Left colon (tissue), 2 donors: Measurements from ENCODE around the gene ITK. TPM values are rescaled to one million over a fixed set of nuclear protein-coding genes. Genes with fewer than 3 reads are reported as not detected.
"Not testable (repeated sequence)": the region's sequence is repeated elsewhere in the genome, so short reads cannot be mapped to it uniquely, and the experiment has no call there.

Experiments
- ATAC-seq: fragments of 200-7000 bp; cut with Tn5 transposase; one replicate; pipeline ENCODE4 v1.9.1; 2020; ENCODE audit warnings: mild to moderate bottlenecking, moderate library complexity
- DNase-seq, 2 donors: peaks; one replicate each; pipeline ENCODE4 v3.0.0-alpha.2; 2020
- intact Hi-C, 2 donors: fragments of 100-400 bp; cut with DNase I in 1 of 2; cut with micrococcal nuclease in 1 of 2; formaldehyde crosslinking; loops; one replicate each; pipeline versions ENCODE4 v1.11.2 to v1.14.0; 2022; cut with DNase I, micrococcal nuclease
- total RNA-seq, 2 donors: library from RNA; stranded (reverse); fragmentation: NEBNext Ultra II Directional; extraction: Animal tissue kit (Norgen Biotek cat#: 25700); gene quantifications; one replicate each; pipeline ENCODE4 v1.2.1, GENCODE V29; 2021
- donor health status: DM: no; HTN: no; CAD: no.
- donor health status: DM: yes; HTN: yes; CAD: no.

Gene ITK
- total RNA-seq, 2 donors from 2014 or later, result 1.5 to 1.7 TPM

DNA sequence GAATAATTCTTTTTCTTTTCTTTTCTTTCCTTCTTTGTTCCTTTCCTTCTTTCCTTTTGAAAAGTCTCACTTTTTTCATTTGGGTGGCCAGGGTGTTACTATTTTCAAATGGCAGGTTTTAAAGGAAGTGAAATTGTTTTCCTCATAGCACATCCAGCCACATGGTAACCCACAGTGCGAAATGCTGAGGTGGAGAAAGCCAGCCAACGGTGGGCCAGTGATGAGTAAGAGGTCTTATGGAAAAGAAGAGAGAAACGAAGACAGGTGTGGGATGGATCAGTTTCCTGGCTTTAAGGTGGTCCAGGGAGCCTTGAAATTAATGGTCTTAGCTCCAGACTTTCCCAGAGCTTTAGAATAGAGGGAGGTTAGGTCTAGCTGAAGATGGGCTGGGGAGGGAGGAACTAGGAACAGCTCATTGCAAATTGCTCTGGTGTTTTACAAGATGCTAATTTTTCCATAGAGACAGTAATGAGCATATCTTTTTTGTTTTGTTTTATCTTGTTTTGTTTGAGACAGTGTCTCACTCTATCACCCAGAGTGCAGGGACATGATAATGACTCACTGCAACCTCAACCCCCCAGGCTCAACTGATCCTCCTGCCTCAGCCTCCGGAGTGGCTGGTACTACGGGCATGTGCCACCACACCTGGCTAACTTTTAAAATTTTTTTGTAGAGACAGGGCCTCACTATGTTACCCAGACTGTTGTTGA is 17.8 kb downstream of the ITK start:
- intact Hi-C loops, result no loop called here
- ATAC-seq (no peak), DNase-seq (no peak)

DNA sequence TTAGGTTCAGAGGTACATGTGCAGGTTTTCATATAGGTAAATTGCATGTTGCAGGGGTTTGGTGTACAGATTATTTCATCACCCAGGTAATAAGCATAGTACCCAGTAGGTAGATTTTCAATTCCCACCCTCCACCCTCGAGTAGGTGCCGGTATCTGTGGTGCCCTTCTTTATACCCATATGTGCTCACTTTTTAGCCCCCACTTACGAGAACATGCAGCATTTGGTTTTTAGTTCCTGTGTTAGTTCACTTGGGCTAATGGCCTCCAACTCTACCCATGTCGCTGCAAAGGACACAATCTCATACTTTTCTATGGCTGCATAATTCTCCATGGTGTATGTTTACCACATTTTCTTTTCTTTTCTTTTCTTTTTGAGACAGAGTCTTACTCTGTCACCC is 21.2 kb downstream of the ITK start:
- no peak for ATAC-seq
- intact Hi-C loops, result no loop called here
- no peak for DNase-seq

DNA sequence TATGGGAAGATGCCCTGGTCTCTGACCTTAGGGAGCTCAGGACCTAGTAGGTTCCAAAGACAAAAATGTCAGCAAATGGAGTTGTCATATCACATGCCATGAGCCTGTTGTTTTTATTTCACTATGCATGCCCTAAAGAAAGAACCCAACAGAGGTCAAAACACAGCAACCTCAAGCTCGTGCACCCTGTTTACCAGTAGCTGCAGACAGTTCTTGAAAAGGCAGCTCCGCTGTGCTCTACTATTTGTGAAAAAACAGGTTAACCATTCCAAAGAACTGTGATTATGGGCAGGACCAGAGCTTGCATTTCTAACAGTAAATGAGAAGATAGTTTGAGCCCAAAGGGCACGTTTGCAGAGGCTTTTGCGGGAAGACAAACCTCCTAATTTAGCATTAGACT is 22.8 kb downstream of the ITK start:
- intact Hi-C loops, result no loop called here
- ATAC-seq, result no peak
- no peak for DNase-seq

DNA sequence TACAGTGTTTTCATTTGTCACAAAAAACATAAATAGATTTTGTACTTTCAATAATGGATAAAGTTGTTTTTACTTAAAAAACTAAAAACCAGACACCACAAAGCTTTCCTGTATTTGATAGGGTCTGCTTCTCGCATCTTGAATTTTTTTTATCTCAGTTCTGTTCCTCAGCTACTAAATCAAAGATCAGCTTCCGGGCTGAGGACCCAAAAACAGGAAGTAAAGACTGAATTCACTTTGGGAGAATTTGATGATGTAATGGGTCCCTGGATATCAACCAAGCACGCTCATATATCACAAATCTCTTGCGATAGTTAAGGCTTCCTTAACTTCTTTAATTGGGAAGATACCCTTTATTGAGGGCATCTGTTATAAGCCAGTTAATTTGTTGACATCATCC is 24.1 kb downstream of the ITK start:
- DNase-seq (no peak), ATAC-seq (no peak)
- intact Hi-C loops, result no loop called here

DNA sequence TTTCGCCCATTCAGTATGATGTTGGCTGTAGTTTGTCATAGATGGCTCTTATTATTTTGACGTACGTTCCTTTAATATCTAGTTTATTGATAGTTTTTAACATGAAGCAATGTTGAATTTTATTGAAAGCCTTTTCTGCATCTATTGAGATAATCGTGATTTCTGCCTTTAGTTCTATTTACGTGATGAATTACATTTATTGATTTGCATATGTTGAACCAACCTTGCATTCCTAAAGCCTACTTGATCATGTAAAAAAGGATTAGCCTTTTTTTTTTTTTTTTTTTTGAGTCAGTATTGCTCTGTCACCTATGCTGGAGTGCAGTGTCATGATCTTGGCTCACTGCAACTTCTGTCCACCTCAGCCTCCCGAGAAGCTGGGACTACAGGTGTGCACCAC is 25.1 kb downstream of the ITK start:
- no peak for ATAC-seq
- DNase-seq, result no peak
- intact Hi-C loops, result no loop called here

DNA sequence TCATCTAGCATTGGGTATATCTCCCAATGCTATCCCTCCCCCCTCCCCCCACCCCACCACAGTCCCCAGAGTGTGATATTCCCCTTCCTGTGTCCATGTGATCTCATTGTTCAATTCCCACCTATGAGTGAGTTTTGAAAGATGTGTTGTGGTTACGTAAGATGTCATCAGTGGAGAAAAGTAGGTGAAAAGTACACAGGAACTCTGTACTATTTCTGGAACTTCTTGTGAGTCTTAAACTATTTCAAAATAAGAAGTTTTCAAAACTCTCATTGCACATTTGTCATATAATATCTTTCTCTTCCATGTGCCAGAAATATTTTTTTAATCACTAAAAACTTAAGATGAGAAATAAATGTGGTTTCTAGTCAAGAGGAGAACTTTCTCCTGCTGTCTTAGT is 30.0 kb downstream of the ITK start:
- intact Hi-C loops, ATAC-seq, DNase-seq: not testable (repeated sequence)

DNA sequence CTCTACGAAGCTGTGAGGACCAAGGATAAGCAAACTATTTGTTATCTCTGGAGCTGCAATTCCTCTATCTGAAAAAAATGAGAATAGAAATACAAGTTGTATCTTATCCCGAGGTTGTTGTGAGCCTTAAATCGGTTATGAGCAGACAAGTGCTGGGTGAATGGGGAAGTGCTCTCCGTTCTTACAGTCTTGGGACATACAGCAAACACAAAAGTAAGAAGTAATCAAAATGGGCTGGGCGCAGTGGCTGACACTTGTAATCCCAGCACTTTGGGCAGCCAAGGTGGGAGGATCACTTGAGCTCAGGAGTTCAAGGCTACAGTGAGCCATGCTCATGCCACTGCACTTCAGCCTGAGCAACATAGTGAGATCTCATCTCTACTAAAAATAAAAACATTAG is 31.7 kb downstream of the ITK start:
- intact Hi-C loops, result no loop called here
- ATAC-seq (no peak), DNase-seq (no peak)

- DNase-seq (no peak), ATAC-seq (no peak)
- intact Hi-C loops, result no loop called here
These were observed 33.0 kb downstream of the ITK start for GRCh38 chr5:157213527-157214243.

DNA sequence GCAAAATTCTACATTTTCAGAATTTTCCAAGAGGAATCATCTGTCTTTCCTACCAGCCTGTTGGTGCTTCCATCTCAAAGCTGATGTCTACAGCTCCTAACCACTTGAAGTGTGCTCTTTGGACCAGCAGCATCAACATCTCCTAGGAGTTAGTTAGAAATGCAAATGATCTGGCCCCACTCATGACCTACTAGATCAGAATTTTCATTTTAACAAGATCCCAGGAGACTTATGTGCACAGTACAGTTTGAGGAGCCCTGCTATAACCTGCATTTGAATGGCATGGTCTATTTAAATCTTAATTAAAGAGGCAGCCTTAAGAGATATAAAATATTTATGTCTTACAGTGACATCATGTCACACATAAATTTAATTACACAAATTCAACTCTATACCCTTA is 33.8 kb downstream of the ITK start:
- no peak for DNase-seq
- ATAC-seq, result no peak
- intact Hi-C loops, result no loop called here

DNA sequence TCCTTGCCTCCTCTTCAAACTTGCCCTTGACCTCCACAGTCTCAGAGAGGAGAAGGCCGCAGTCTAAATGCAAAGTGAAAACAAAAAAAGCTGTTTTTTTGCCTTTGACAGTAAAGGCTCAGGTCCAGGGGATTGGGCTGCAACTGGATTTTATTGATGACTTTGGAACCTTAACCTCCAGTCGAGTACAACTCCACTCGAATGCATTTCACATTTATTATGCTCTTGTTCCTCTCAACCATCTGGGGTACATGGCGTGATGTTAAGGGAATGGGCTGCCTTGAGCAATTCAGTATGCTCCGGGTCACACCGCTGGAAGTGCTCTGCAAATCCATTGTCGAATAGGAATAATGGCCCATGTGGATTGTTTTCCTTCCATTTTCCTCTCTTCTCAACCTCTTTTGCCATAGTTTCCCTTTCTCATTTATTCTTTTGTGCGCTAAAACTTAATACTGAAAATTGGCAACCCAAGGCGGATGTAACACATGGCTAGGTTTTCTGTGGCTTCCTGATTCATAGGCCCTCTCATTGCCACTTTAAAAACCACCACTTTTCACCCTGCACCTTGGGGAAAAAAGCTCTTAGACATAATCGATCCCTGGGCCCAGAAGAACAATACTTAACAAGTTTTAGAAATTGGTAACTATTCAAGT is 34.3 kb downstream of the ITK start:
- intact Hi-C loops, result no loop called here
- DNase-seq (no peak), ATAC-seq (no peak)

- ATAC-seq (no peak), DNase-seq (no peak)
- intact Hi-C loops, result no loop called here
These were observed 35.0 kb downstream of the ITK start for GRCh38 chr5:157215514-157216167.

DNA sequence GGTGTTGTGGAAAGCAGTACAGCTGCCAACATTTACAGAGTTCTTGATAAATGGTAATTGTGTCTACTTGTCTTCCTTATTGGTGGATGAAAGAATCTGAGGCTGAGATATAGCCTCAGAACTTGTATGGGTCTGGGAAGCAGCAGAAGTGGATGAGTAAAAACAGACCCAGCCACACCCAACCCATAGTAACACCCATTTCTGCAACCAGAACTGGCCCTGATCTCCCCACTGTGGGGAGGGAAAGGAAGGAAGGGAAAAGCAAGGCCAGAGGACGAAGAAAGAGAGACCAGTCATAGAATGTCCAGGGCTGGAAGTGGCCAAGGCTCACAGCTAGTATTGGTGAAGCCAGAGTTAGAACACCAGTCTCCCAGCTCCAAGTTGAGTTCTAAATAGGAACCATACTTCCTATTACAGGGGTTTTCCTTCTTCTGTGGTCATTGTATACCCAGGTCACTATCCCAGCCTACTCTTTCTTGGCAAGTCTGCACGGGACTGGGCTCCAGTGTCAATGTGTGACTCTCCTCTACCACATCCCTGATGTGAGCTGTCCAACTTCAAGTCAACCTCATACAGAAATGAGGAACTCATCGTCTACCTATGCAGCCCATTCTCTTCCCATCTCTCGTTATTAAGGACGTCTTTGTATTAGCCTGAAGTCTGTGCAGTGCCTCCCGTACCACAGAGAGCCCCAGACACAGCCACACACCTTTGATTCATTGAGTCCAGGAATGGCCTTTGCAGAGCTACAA is 35.9 kb downstream of the ITK start:
- DNase-seq (no peak), ATAC-seq (no peak)
- intact Hi-C loops, result no loop called here

GRCh38 chr5:157217289-157218024 is 36.8 kb downstream of the ITK start:
- no peak for ATAC-seq
- intact Hi-C loops, result no loop called here
- no peak for DNase-seq

- intact Hi-C loops, result no loop called here
- ATAC-seq, result no peak
- no peak for DNase-seq
These were observed 39.0 kb downstream of the ITK start for GRCh38 chr5:157219491-157220271.

DNA sequence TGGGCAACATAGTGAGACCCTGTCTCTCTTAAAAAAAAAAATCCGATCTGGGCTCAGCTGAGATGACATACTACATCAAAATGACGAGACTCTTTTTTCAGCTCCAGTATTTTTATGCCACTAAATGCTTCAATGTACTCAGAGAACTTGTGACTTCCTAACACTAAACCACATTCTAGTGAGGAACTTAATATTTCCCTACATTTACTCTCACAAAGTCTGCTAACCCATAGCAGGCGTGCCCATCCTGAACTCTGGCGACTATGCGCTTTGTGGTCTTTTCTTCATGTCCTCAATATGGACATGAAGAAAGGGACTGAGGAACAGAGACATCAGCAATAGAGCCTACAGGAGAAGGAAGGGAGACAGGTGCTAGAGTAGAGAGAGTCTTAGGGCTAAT is 41.3 kb downstream of the ITK start:
- no peak for DNase-seq
- ATAC-seq, result no peak
- intact Hi-C loops, result no loop called here

- ATAC-seq (no peak), DNase-seq (no peak)
- intact Hi-C loops, result no loop called here
These were observed 42.0 kb downstream of the ITK start for GRCh38 chr5:157222506-157223230.
